ENCODE measurements around the gene SNAPC4. TPM values are rescaled to one million over a fixed set of nuclear protein-coding genes. Genes with fewer than 3 reads are reported as not detected.

SNAPC4 gene
- total RNA-seq = 7.6 and 9.2 TPM in 2 replicates
- polyA plus RNA-seq (2012) = 6.5 TPM

GRCh38 chr9:136400038-136400834 is at the start of gene SNAPC4:
Gene SNAPC4 (minus strand): TSS chr9:136400170. CDS start chr9:136398428, 1,742 bp downstream.
- peak; percentile 84 for DNase-seq (ENCODE audit: low read depth)

GRCh38 chr9:136448655-136449054 is 48.7 kb upstream of the SNAPC4 start:
- no peak for DNase-seq (ENCODE audit: low read depth)

GRCh38 chr9:136447173-136447778 is 47.3 kb upstream of the SNAPC4 start:
- no peak for DNase-seq (ENCODE audit: low read depth)

- no peak for DNase-seq (ENCODE audit: low read depth)
Observed at GRCh38 chr9:136445799-136446198, 45.8 kb upstream of the SNAPC4 start.

- no peak for DNase-seq (ENCODE audit: low read depth)
Observed at GRCh38 chr9:136444102-136444501, 44.1 kb upstream of the SNAPC4 start.

GRCh38 chr9:136443687-136444086 is 43.7 kb upstream of the SNAPC4 start:
- no peak for DNase-seq (ENCODE audit: low read depth)

- DNase-seq (ENCODE audit: low read depth) = no peak
Observed at GRCh38 chr9:136443087-136443486, 43.1 kb upstream of the SNAPC4 start.

GRCh38 chr9:136442265-136442664 is 42.3 kb upstream of the SNAPC4 start:
- no peak for DNase-seq (ENCODE audit: low read depth)

- no peak for DNase-seq (ENCODE audit: low read depth)
Observed at GRCh38 chr9:136441681-136442245, 41.8 kb upstream of the SNAPC4 start.

- DNase-seq (ENCODE audit: low read depth) = no peak
Observed at GRCh38 chr9:136441191-136441680, 41.3 kb upstream of the SNAPC4 start.

- DNase-seq (ENCODE audit: low read depth) = peak; percentile 73
Observed at GRCh38 chr9:136439481-136440408, 39.8 kb upstream of the SNAPC4 start, which contains the start of gene INPP5E. Gene INPP5E (minus strand): TSS chr9:136439845. CDS start chr9:136439419, 426 bp downstream.

- DNase-seq (ENCODE audit: low read depth) = peak; percentile 23
Observed at GRCh38 chr9:136438548-136439480, 38.8 kb upstream of the SNAPC4 start.

GRCh38 chr9:136437839-136438547 is 38.0 kb upstream of the SNAPC4 start:
- no peak for DNase-seq (ENCODE audit: low read depth)

GRCh38 chr9:136437430-136437829 is 37.5 kb upstream of the SNAPC4 start:
- DNase-seq (ENCODE audit: low read depth) = peak; percentile 47

GRCh38 chr9:136436055-136436634 is 36.2 kb upstream of the SNAPC4 start:
- peak; percentile 60 for DNase-seq (ENCODE audit: low read depth)

- DNase-seq (ENCODE audit: low read depth) = no peak
Observed at GRCh38 chr9:136434580-136435169, 34.7 kb upstream of the SNAPC4 start.

GRCh38 chr9:136433849-136434579 is 34.0 kb upstream of the SNAPC4 start:
- DNase-seq (ENCODE audit: low read depth) = no peak

Measured in myocyte (in vitro differentiated cells).